Liver (tissue), 9 donors: ENCODE measurements around the gene LTB4R2. TPM values are rescaled to one million over a fixed set of nuclear protein-coding genes. Genes with fewer than 3 reads are reported as not detected.

ENCODE experiments used
- DNase-seq: peaks from one replicate; pipeline ENCODE4 v3.0.0-alpha.2; 2017; ENCODE audit warnings: low spot score
- H3K27ac ChIP-seq, 2 donors: one replicate each; pipeline ENCODE4 v1.7.0; 2013; ENCODE audit warnings: inconsistent platforms in 2 of 2, low read length in 2 of 2, control low read depth in 1 of 2, low read depth in 1 of 2, mild to moderate bottlenecking in 1 of 2
- H3K27me3 ChIP-seq, 4 donors: one replicate each; pipeline versions ENCODE4 v1.6.1 to v1.7.0; 2013; ENCODE audit warnings: low read length in 3 of 4, inconsistent platforms in 1 of 4, mild to moderate bottlenecking in 1 of 4, moderate library complexity in 1 of 4; ENCODE audit not compliant: control insufficient read depth in 4 of 4, insufficient read depth in 4 of 4
- H3K36me3 ChIP-seq, 4 donors: one replicate each; pipeline versions ENCODE4 v1.6.1 to v1.7.0; 2013; ENCODE audit warnings: low read length in 3 of 4, mild to moderate bottlenecking in 3 of 4, low read depth in 1 of 4, moderate library complexity in 1 of 4; ENCODE audit not compliant: control insufficient read depth in 4 of 4, insufficient read depth in 3 of 4
- H3K4me1 ChIP-seq, 4 donors: one replicate each; pipeline versions ENCODE4 v1.6.1 to v1.7.0; 2013; ENCODE audit warnings: low read length in 3 of 4, mild to moderate bottlenecking in 3 of 4, moderate library complexity in 1 of 4; ENCODE audit not compliant: control insufficient read depth in 4 of 4, insufficient read depth in 4 of 4
- H3K4me3 ChIP-seq, 3 donors: one replicate each; pipeline versions ENCODE4 v1.6.1 to v1.7.0; 2013; ENCODE audit warnings: low read length in 3 of 3, control low read depth in 1 of 3, low read depth in 1 of 3, mild to moderate bottlenecking in 1 of 3
- H3K9ac ChIP-seq, 2 donors: one replicate each; pipeline ENCODE4 v1.7.0; 2013; ENCODE audit warnings: low read length in 2 of 2, mild to moderate bottlenecking in 2 of 2, moderate library complexity in 2 of 2, control low read depth in 1 of 2, low read depth in 1 of 2
- H3K9me3 ChIP-seq, 4 donors: one replicate each; pipeline versions ENCODE4 v1.6.1 to v1.7.0; 2013; ENCODE audit warnings: low read length in 3 of 4; ENCODE audit not compliant: control insufficient read depth in 4 of 4
- CTCF ChIP-seq: fragments of 150-350 bp; IDR thresholded peaks from 2 replicates; pipeline ENCODE4 v1.5.1; 2017; ENCODE audit warnings: improper control_type of control experiment, low read depth, low read length; ENCODE audit not compliant: missing input control
- EGR1 ChIP-seq, 2 donors: IDR thresholded peaks; 2 replicates each; pipeline ENCODE4 v1.6.1; 2016 to 2018; ENCODE audit warnings: antibody characterized with exemption in 2 of 2, low read depth in 2 of 2
- FOXA1 ChIP-seq: IDR thresholded peaks from 2 replicates; pipeline ENCODE4 v1.6.1; 2016; ENCODE audit warnings: antibody characterized with exemption
- FOXA2 ChIP-seq: IDR thresholded peaks from 2 replicates; pipeline ENCODE4 v1.6.1; 2016; ENCODE audit warnings: antibody characterized with exemption
- GABPA ChIP-seq, 2 donors: IDR thresholded peaks in 1 of 2; conservative IDR thresholded peaks in 1 of 2; 2 replicates each; pipeline ENCODE4 v1.6.1; 2016; ENCODE audit warnings: antibody characterized with exemption in 2 of 2, mild to moderate bottlenecking in 1 of 2, moderate library complexity in 1 of 2
- HNF4A ChIP-seq, 2 donors: conservative IDR thresholded peaks; 2 replicates each; pipeline ENCODE4 v1.6.1; 2016; ENCODE audit warnings: antibody characterized with exemption in 2 of 2, mild to moderate bottlenecking in 2 of 2
- HNF4G ChIP-seq: IDR thresholded peaks from 2 replicates; pipeline ENCODE4 v1.6.1; 2016; ENCODE audit warnings: antibody characterized with exemption
- JUND ChIP-seq, 2 donors: IDR thresholded peaks; 2 replicates each; pipeline ENCODE4 v1.6.1; 2016; ENCODE audit warnings: antibody characterized with exemption in 2 of 2
- NR2F2 ChIP-seq: IDR thresholded peaks from 2 replicates; pipeline ENCODE4 v1.6.1; 2016; ENCODE audit warnings: antibody characterized with exemption
- RAD21 ChIP-seq, 2 donors: IDR thresholded peaks; 2 replicates each; pipeline ENCODE4 v1.6.1; 2016; ENCODE audit warnings: antibody characterized with exemption in 2 of 2, mild to moderate bottlenecking in 2 of 2
- RXRA ChIP-seq, 2 donors: IDR thresholded peaks; 2 replicates each; pipeline ENCODE4 v1.6.1; 2017 to 2018; ENCODE audit warnings: antibody characterized with exemption in 2 of 2, mild to moderate bottlenecking in 1 of 2
- SP1 ChIP-seq: IDR thresholded peaks from 2 replicates; pipeline ENCODE4 v1.6.1; 2018; ENCODE audit warnings: antibody characterized with exemption, mild to moderate bottlenecking
- TAF1 ChIP-seq: conservative IDR thresholded peaks from 2 replicates; pipeline ENCODE4 v1.6.1; 2016; ENCODE audit warnings: antibody characterized with exemption, mild to moderate bottlenecking
- YY1 ChIP-seq: IDR thresholded peaks from 2 replicates; pipeline ENCODE4 v1.6.1; 2016; ENCODE audit warnings: antibody characterized with exemption, mild to moderate bottlenecking
- WGBS: extraction: QIAGEN DNeasy Blood & Tissue Kit; methylation state at CpG from one replicate; pipeline ENCODE4 v1.1.7; 2013; 5-methylcytosine and 5-hydroxymethylcytosine counted together
- polyA plus RNA-seq, 2 donors: library from polyadenylated mRNA; stranded (reverse) in 1 of 2; unstranded in 1 of 2; fragments of 200-250 nt in 1 of 2; fragments of >200 nt in 1 of 2; fragmentation: Nextera tagmentation in 1 of 2; extraction: Ambion mirVana in 1 of 2; gene quantifications; one replicate each; pipeline versions ENCODE4 v1.2.1 to v1.2.3, GENCODE V29; 2013 to 2015
- total RNA-seq, 2 donors: library from RNA; depleted of rRNA; stranded (reverse); fragments of >200 nt; gene quantifications; one replicate each; pipeline ENCODE4 v1.2.3, GENCODE V29; 2014
- TF ChIP-seq, protein P1 (sequence below): IDR thresholded peaks from 2 replicates; pipeline ENCODE4 v1.6.1; 2016; ENCODE audit warnings: antibody characterized with exemption, mild to moderate bottlenecking
- TF ChIP-seq, protein P2 (sequence below): IDR thresholded peaks from 2 replicates; pipeline ENCODE4 v1.6.1; 2016; ENCODE audit warnings: antibody characterized with exemption
- TF ChIP-seq, protein P3 (sequence below): IDR thresholded peaks from 2 replicates; pipeline ENCODE4 v1.6.1; 2016; ENCODE audit warnings: antibody characterized with exemption
- TF ChIP-seq, protein P4 (sequence below): IDR thresholded peaks from 2 replicates; pipeline ENCODE4 v1.6.1; 2016; ENCODE audit warnings: antibody characterized with exemption
- donor health status: healthy.
- donor health status: healthy.
- donor health status: healthy.
- donor health status: healthy.
- donor health status: healthy.

The LTB4R2 gene
- total and polyA plus RNA-seq, 4 donors: 0.28 to 11.3 (median 1.9) TPM

DNA sequence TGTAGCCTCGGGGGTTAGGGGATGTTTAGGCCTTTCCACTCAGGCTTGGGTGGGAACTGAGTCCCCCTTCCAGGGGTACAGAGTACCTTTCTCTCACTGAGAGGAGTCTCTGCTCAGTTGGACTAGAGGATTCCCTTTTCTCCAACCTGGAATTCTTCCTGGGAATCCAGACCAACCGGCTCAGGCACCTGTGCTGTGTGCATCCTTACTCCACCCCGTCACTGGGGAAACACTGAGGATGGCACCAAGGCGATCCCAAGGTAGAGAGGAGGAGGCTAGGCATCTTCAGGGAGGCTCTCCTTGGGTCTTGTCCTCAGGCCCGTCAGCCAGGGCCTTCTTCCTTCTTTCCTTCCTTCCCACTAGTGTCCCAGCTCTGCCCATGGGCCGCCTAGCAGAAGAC is 46.1 kb upstream of the LTB4R2 start (continued):
- TF ChIP-seq HNF4G (no peak), GABPA (IDR thresholded peaks at IDR 0.05 in 1 of 2, conservative IDR thresholded peaks at IDR 0.05 in 1 of 2) (no peak), JUND (IDR thresholded peaks at IDR 0.05) (no peak)

GRCh38 chr14:24264298-24264697 is 45.6 kb upstream of the LTB4R2 start:
- H3K9ac ChIP-seq: no peak overlapping the region
- peaks cover 0 to 40% (median 10%) of the 10 kb centered on the region in 4 donors for H3K36me3 ChIP-seq
- WGBS: 94% methylated on average over 6 of the region's 6 CpGs
- no peak overlapping the region for H3K27ac ChIP-seq
- no peak overlapping the region for H3K4me3 ChIP-seq
- no peaks in the 10 kb centered on the region for H3K9me3 ChIP-seq
- H3K27me3 ChIP-seq: no peaks in the 10 kb centered on the region
- no peaks in the 10 kb centered on the region for H3K4me1 ChIP-seq
- TF ChIP-seq RXRA (IDR thresholded peaks at IDR 0.05) (no peak), RAD21 (IDR thresholded peaks at IDR 0.05) (no peak), HNF4G (no peak), GABPA (IDR thresholded peaks at IDR 0.05 in 1 of 2, conservative IDR thresholded peaks at IDR 0.05 in 1 of 2) (no peak), NR2F2 (no peak), EGR1 (IDR thresholded peaks at IDR 0.05; ENCODE audit: low read depth in 2 of 2) (no peak), JUND (IDR thresholded peaks at IDR 0.05) (no peak), YY1 (no peak), SP1 (no peak), TAF1 (no peak), HNF4A (conservative IDR thresholded peaks at IDR 0.05) (no peak), FOXA1 (no peak), CTCF (no peak), FOXA2 (no peak)
- TF ChIP-seq, protein P1, sequence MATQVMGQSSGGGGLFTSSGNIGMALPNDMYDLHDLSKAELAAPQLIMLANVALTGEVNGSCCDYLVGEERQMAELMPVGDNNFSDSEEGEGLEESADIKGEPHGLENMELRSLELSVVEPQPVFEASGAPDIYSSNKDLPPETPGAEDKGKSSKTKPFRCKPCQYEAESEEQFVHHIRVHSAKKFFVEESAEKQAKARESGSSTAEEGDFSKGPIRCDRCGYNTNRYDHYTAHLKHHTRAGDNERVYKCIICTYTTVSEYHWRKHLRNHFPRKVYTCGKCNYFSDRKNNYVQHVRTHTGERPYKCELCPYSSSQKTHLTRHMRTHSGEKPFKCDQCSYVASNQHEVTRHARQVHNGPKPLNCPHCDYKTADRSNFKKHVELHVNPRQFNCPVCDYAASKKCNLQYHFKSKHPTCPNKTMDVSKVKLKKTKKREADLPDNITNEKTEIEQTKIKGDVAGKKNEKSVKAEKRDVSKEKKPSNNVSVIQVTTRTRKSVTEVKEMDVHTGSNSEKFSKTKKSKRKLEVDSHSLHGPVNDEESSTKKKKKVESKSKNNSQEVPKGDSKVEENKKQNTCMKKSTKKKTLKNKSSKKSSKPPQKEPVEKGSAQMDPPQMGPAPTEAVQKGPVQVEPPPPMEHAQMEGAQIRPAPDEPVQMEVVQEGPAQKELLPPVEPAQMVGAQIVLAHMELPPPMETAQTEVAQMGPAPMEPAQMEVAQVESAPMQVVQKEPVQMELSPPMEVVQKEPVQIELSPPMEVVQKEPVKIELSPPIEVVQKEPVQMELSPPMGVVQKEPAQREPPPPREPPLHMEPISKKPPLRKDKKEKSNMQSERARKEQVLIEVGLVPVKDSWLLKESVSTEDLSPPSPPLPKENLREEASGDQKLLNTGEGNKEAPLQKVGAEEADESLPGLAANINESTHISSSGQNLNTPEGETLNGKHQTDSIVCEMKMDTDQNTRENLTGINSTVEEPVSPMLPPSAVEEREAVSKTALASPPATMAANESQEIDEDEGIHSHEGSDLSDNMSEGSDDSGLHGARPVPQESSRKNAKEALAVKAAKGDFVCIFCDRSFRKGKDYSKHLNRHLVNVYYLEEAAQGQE: no peak
- TF ChIP-seq, protein P2, sequence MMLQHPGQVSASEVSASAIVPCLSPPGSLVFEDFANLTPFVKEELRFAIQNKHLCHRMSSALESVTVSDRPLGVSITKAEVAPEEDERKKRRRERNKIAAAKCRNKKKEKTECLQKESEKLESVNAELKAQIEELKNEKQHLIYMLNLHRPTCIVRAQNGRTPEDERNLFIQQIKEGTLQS: no peak
- TF ChIP-seq, protein P3, sequence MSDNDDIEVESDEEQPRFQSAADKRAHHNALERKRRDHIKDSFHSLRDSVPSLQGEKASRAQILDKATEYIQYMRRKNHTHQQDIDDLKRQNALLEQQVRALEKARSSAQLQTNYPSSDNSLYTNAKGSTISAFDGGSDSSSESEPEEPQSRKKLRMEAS: no peak
- TF ChIP-seq, protein P4, sequence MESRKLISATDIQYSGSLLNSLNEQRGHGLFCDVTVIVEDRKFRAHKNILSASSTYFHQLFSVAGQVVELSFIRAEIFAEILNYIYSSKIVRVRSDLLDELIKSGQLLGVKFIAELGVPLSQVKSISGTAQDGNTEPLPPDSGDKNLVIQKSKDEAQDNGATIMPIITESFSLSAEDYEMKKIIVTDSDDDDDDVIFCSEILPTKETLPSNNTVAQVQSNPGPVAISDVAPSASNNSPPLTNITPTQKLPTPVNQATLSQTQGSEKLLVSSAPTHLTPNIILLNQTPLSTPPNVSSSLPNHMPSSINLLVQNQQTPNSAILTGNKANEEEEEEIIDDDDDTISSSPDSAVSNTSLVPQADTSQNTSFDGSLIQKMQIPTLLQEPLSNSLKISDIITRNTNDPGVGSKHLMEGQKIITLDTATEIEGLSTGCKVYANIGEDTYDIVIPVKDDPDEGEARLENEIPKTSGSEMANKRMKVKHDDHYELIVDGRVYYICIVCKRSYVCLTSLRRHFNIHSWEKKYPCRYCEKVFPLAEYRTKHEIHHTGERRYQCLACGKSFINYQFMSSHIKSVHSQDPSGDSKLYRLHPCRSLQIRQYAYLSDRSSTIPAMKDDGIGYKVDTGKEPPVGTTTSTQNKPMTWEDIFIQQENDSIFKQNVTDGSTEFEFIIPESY: no peak
- DNase-seq: no peak
